Adrenal gland (tissue), 12 donors: Measurements from ENCODE around the gene SPAG16. TPM values are rescaled to one million over a fixed set of nuclear protein-coding genes. Genes with fewer than 3 reads are reported as not detected.

Source experiments
- DNase-seq, 7 donors: peaks; one replicate each; pipeline ENCODE4 v3.0.0-alpha.2; 2019 to 2020
- H3K27ac ChIP-seq, 5 donors: fragments of 200-600 bp; sonication (generic) in 4 of 5; 1 replicate in 3 of 5; 2 replicates in 2 of 5; pipeline versions ENCODE4 v1.5.1 to v1.8.0; 2016 to 2020; ENCODE audit warnings: mild to moderate bottlenecking in 1 of 5
- H3K27me3 ChIP-seq: fragments of 200-600 bp; 2 replicates; pipeline ENCODE4 v1.8.0; 2021
- H3K36me3 ChIP-seq, 2 donors: fragments of 200-600 bp; replicated peaks in 1 of 2; 1 replicate in 1 of 2; 2 replicates in 1 of 2; pipeline versions ENCODE4 v1.5.1 to v1.8.0; 2018 to 2022
- H3K4me1 ChIP-seq, 2 donors: fragments of 200-600 bp; replicated peaks in 1 of 2; 1 replicate in 1 of 2; 2 replicates in 1 of 2; pipeline versions ENCODE4 v1.5.1 to v1.8.0; 2018 to 2021
- H3K4me3 ChIP-seq, 4 donors: fragments of 200-600 bp; sonication (generic) in 3 of 4; one replicate each; pipeline ENCODE4 v1.5.1; 2016 to 2018
- H3K9me3 ChIP-seq, 3 donors: fragments of 200-600 bp; sonication (generic) in 1 of 3; replicated peaks in 1 of 3; 1 replicate in 2 of 3; 2 replicates in 1 of 3; pipeline versions ENCODE4 v1.5.1 to v1.8.0; 2016 to 2021
- CTCF ChIP-seq, 6 experiments: fragments of 450-650 bp in 4 of 6; fragments of 200-600 bp in 2 of 6; sonication (generic) in 1 of 6; IDR thresholded peaks; 1 replicate in 5 of 6; 2 replicates in 1 of 6; pipeline versions ENCODE4 v1.5.1 to v1.8.0; 2016 to 2021; ENCODE audit warnings: antibody characterized with exemption in 6 of 6, mild to moderate bottlenecking in 2 of 6, moderate library complexity in 1 of 6
- POLR2A ChIP-seq, 2 donors: fragments of 450-650 bp; IDR thresholded peaks; one replicate each; pipeline ENCODE4 v1.6.1; 2017; ENCODE audit warnings: antibody characterized with exemption in 2 of 2, mild to moderate bottlenecking in 2 of 2, moderate library complexity in 1 of 2
- WGBS, 4 donors: extraction: QIAGEN DNeasy Blood & Tissue Kit in 2 of 4; methylation state at CpG; one replicate each; pipeline versions ENCODE4 v1.1.5 to v1.1.7; 2013 to 2017; 5-methylcytosine and 5-hydroxymethylcytosine counted together
- intact Hi-C, 2 donors: fragments of 100-400 bp; cut with DNase I; formaldehyde crosslinking; loops; one replicate each; pipeline versions ENCODE4 v1.14.1 to v1.15.0; 2022 to 2023
- microRNA-seq, 3 donors: library from miRNA; unstranded; fragments of <30 nt; microRNA quantifications; one replicate each; pipeline ENCODE4, GENCODE V29; 2017 to 2020
- polyA plus RNA-seq, 3 donors: library from polyadenylated mRNA; stranded (reverse); fragments of 200-250 nt in 2 of 3; fragments of 350-450 nt in 1 of 3; fragmentation: Illumina TruSeq in 1 of 3; extraction: RNeasy Lipid Tissue Mini Kit (QIAGEN cat#74804) in 1 of 3; gene quantifications; one replicate each; pipeline ENCODE4 v1.2.3, GENCODE V29; 2013 to 2014
- small RNA-seq, 2 donors: library from RNA; depleted of rRNA; stranded (forward); fragments of <200 nt; gene quantifications; one replicate each; pipeline ENCODE3, GENCODE V24; 2016
- total RNA-seq, 9 donors: library from RNA; depleted of rRNA in 4 of 9; stranded (reverse); fragments of >200 nt in 4 of 9; fragments of 120-200 nt in 1 of 9; fragmentation: NEBNext Ultra II Directional in 1 of 9; extraction: Animal tissue kit (Norgen Biotek cat#: 25700) in 1 of 9; gene quantifications; one replicate each; pipeline versions ENCODE4 v1.1.0 to v1.2.4, GENCODE V29; 2013 to 2023
- donor health status: healthy with polysubstance abuse.
- donor health status: Bipolar disorder and iron deficiency.
- donor health status: DM: yes; HTN: yes; CAD: no.
- donor health status: DM: no; HTN: no; CAD: no.
- donor health status: DM: no; HTN: no; CAD: no.
- donor health status: DM: yes; HTN: yes; CAD: no.

Gene SPAG16
- total and polyA plus RNA-seq, 12 donors, result 12.4 to 45.3 (median 21.8) TPM

- Histone ChIP-seq H3K4me3 (no peak overlapping the region), H3K9me3 (no peaks in the 10 kb centered on the region), H3K36me3 (no peaks in the 10 kb centered on the region), H3K27ac (no peak overlapping the region), H3K27me3 (no peaks in the 10 kb centered on the region), H3K4me1 (no peaks in the 10 kb centered on the region)
- 52 to 73% (median 61%) methylated on average over 2 of the region's 2 CpGs for WGBS, 4 donors
- TF ChIP-seq POLR2A (IDR thresholded peaks at IDR 0.05) (no peak), CTCF (IDR thresholded peaks at IDR 0.05) (no peak)
- no peak for DNase-seq
- intact Hi-C loops, result no loop called here
These were observed 1167.4 kb downstream of the SPAG16 start for GRCh38 chr2:214451516-214452275.

Small RNAs within 50 kb of the gene (microRNA-seq; reads per million reads assigned to microRNA genes)
- 0 reads per million in 3 donors for gene MIR4438

Small RNAs within 50 kb of the gene (small RNA-seq; reads per million reads assigned to genes)
- 0 reads per million in 2 donors for gene MIR4438

Other genes starting within 250 kb of the SPAG16 start
- 10 to 100 TPM in 4 of 9 donors, 1 to 10 TPM in 5; 1.4 to 18.9 (median 9.6) TPM for gene IKZF2, start 132.9 kb upstream of the SPAG16 start, total RNA-seq
- gene IKZF2, start 132.9 kb upstream of the SPAG16 start, polyA plus RNA-seq, result 1 to 10 TPM in 1 of 3 donors, under 1 TPM in 2; 0.44 to 4.9 (median 0.97) TPM